ENCODE data around the gene GMCL2.
"Not testable (repeated sequence)": the region's sequence is repeated elsewhere in the genome, so short reads cannot be mapped to it uniquely, and the experiment has no call there.

Gene GMCL2

DNA sequence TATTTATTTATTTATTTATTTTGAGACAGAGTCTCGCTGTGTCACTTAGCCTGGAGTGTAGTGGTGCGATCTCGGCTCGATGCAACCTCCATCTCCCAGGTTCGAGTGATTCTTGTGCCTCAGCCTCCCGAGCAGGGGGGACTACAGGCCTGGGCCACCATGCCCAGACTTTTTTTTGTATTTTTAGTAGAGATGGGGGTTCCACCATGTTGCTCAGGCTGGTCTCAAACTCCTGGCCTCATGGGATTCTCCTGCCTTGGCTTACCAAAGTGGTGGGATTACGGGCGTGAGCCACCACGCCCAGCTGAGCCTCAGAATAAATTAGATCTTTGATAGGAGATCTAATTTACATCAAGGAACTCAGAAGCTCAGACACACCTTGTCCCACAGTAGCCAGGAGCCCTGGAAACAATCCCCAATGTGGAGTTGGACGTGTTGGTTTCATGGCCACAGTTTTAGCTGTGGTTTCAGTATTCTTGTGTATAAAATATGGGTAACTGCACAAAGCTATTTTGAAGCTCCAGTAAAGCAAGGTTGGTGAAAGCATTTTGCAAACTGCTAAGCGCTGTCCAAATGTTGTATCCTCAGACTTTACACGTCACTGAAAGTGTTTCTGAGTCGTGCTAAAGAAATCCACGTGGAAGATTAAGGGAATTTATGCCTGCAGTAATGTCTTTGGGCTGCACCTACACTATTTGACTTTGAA is 14.2 kb upstream of the GMCL2 start:
- no peak for DNase-seq (ENCODE audit: low read depth)
- TF ChIP-seq, protein P1, sequence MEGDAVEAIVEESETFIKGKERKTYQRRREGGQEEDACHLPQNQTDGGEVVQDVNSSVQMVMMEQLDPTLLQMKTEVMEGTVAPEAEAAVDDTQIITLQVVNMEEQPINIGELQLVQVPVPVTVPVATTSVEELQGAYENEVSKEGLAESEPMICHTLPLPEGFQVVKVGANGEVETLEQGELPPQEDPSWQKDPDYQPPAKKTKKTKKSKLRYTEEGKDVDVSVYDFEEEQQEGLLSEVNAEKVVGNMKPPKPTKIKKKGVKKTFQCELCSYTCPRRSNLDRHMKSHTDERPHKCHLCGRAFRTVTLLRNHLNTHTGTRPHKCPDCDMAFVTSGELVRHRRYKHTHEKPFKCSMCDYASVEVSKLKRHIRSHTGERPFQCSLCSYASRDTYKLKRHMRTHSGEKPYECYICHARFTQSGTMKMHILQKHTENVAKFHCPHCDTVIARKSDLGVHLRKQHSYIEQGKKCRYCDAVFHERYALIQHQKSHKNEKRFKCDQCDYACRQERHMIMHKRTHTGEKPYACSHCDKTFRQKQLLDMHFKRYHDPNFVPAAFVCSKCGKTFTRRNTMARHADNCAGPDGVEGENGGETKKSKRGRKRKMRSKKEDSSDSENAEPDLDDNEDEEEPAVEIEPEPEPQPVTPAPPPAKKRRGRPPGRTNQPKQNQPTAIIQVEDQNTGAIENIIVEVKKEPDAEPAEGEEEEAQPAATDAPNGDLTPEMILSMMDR (IDR thresholded peaks at IDR 0.05; ENCODE audit: low read depth, low read length, missing control alignments), result no peak

GRCh38 chr5:178199581-178200434 is 12.6 kb upstream of the GMCL2 start:
- H3K4me3 ChIP-seq (ENCODE audit: low read depth, low read length), result no peak overlapping the region
- TF ChIP-seq, protein P1 (IDR thresholded peaks at IDR 0.05; ENCODE audit: low read depth, low read length, missing control alignments), result no peak
- DNase-seq (ENCODE audit: low read depth), result no peak

More for the DNA sequence above, 14.2 kb upstream of the GMCL2 start:
- H3K4me3 ChIP-seq (ENCODE audit: low read depth, low read length), result no peak overlapping the region

- no peak overlapping the region for H3K4me3 ChIP-seq (ENCODE audit: low read depth, low read length)
- TF ChIP-seq, protein P1 (IDR thresholded peaks at IDR 0.05; ENCODE audit: low read depth, low read length, missing control alignments), result no peak
- DNase-seq (ENCODE audit: low read depth), result no peak
Observed at GRCh38 chr5:178198706-178199105, 11.5 kb upstream of the GMCL2 start.

DNA sequence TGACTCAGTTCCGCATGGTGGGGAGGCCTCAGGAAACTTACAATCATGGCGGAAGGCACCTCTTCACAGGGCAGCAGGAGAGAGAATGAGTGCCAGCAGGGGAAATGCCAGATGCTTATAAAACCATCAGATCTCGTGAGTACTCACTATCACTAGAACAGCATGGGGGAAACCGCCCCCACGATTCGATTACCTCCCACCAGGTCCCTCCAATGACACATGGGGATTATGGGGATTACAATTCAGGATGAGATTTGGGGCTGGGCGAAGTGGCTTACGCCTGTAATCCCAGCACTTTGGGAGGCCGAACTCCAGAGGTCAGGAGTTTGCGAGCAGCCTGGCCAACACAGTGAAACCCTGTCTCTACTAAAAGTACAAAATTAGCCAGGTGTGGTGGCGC is 11.0 kb upstream of the GMCL2 start:
- DNase-seq (ENCODE audit: low read depth); H3K4me3 ChIP-seq (ENCODE audit: low read depth, low read length): not testable (repeated sequence)

GRCh38 chr5:178196986-178197385 is 9.8 kb upstream of the GMCL2 start:
- no peak overlapping the region for H3K4me3 ChIP-seq (ENCODE audit: low read depth, low read length)
- no peak for DNase-seq (ENCODE audit: low read depth)
- TF ChIP-seq, protein P1 (IDR thresholded peaks at IDR 0.05; ENCODE audit: low read depth, low read length, missing control alignments), result peak; percentile 61

DNA sequence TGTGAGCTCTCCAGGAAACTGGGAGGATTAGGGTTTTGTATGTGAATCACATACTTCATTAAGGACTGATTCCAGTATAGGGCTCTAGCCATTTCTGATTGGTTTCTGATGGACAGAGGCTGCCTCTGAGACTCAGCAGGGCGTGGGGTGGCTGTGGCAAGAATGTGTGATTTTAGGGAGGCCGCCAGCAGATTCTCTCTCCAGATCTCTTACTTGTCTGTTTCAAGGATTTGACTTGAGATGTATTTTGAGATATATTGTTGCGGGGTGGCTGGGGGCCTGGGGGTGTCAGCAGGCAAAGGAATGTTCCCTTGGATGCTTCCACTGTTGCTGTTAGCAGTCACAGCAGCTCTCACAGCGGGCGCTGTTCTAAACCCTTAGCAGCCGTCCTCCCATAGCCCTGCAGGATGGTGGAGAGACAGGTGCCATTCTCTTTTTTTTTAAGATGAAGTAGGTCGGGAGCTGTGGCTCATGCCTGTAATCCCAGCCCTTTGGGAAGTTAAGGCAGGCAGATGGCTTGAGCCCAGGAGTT is 9.2 kb upstream of the GMCL2 start:
- TF ChIP-seq, protein P1 (IDR thresholded peaks at IDR 0.05; ENCODE audit: low read depth, low read length, missing control alignments), result no peak
- no peak for DNase-seq (ENCODE audit: low read depth)

DNA sequence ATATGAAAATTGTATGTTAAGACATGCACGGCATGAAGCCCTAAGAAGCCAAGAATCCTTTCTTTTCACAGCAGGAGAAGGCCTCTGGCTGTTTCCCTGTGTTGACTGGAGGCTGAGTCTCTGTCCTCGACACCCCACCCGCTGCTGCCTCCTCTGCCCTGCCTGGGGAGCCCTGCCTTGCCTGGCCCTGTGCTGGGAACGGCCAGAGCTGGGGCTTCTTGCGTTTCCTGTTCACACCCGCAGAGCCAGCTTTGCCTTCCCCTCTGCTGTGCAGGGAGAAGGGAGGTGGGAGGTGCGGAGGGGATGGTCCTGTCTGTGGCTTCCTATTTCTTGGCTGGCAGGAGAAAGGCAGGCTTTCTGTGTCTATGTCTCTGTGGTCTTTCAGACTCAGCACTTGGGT is 6.9 kb upstream of the GMCL2 start:
- no peak overlapping the region for H3K4me3 ChIP-seq (ENCODE audit: low read depth, low read length)
- TF ChIP-seq, protein P1 (IDR thresholded peaks at IDR 0.05; ENCODE audit: low read depth, low read length, missing control alignments), result no peak
- DNase-seq (ENCODE audit: low read depth), result no peak

More for the DNA sequence above, 9.2 kb upstream of the GMCL2 start:
- no peak overlapping the region for H3K4me3 ChIP-seq (ENCODE audit: low read depth, low read length)
